ENCODE data around the gene TDRD10. TPM values are rescaled to one million over a fixed set of nuclear protein-coding genes. Genes with fewer than 3 reads are reported as not detected.
A peak's percentile ranks its signal among the peaks of the same experiment; 100 is the strongest.

Gene TDRD10
- total RNA-seq, 1 donor, result not detected

DNA sequence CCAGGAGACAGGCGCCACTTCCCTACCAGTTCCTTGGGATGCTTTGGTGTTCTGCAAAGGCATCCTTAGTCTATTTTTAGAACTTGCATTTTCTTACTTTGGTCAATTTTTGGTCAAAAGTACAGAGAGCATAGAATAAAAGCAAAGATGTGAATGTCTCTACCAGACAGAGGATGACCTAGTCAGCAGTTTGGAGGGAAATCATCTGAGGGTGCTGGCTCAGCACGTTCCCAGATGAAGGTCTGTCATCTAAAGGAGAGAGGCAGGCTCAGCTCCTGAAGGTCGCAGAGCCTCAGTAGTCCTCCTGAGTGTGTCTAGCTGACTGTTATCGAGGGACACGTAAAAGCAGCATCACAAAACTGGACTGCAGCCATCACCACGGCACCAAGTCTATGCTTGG, 80.9 kb downstream of the TDRD10 start:
- TF ChIP-seq CTCF (IDR thresholded peaks at IDR 0.05; ENCODE audit: insufficient read depth, low read length), result no peak
- no peak overlapping the region for H3K4me3 ChIP-seq (ENCODE audit: low read depth, low read length)
- DNase-seq (ENCODE audit: low read depth), result no peak

DNA sequence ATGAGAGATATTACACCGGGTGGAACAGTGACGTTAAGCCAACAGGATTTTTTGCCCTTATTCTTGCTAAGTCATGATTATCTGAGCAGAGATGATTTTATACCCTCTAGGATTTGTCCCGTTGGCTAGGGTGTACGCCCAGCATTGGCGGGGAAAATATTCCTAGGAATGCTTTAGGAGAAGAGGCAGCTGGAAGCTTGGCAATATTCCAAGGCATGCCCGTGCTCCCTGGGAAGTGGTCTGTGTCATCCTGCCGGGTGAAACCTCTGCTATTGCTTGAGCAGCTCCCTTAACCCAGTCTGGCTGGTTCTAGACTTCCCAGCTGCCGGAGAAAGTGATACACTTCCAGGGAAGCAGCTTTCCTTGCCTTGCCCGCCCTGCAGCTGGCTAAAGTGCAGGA, 81.8 kb downstream of the TDRD10 start:
- TF ChIP-seq CTCF (IDR thresholded peaks at IDR 0.05; ENCODE audit: insufficient read depth, low read length), result no peak
- peak; percentile 33 for DNase-seq (ENCODE audit: low read depth)

GRCh38 chr1:154584267-154584994, 82.4 kb downstream of the TDRD10 start:
- no peak overlapping the region for H3K4me3 ChIP-seq (ENCODE audit: low read depth, low read length)
- TF ChIP-seq CTCF (IDR thresholded peaks at IDR 0.05; ENCODE audit: insufficient read depth, low read length), result no peak
- DNase-seq (ENCODE audit: low read depth), result no peak

More for the DNA sequence above, 81.8 kb downstream of the TDRD10 start:
- H3K4me3 ChIP-seq (ENCODE audit: low read depth, low read length), result no peak overlapping the region

DNA sequence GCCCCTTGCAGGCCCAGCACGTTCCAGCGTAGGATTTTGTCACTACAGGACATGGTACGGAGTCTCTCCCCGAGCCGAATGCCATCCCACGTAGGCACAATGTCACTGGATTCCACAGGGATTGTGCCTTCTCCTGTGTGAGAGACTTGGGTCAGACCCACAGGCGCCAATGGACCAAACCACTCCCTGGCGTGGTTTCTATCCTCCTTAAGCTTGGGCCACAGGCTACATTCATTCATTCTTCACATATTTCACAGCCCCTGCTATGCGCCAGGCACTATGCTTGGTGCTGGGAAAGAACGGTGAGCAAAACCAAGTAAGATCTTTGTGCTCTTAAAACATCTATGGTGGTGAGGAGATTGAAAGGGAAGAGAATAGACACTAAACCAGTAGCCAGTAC, 84.2 kb downstream of the TDRD10 start:
- no peak for TF ChIP-seq CTCF (IDR thresholded peaks at IDR 0.05; ENCODE audit: insufficient read depth, low read length)
- H3K4me3 ChIP-seq (ENCODE audit: low read depth, low read length), result no peak overlapping the region
- no peak for DNase-seq (ENCODE audit: low read depth)

DNA sequence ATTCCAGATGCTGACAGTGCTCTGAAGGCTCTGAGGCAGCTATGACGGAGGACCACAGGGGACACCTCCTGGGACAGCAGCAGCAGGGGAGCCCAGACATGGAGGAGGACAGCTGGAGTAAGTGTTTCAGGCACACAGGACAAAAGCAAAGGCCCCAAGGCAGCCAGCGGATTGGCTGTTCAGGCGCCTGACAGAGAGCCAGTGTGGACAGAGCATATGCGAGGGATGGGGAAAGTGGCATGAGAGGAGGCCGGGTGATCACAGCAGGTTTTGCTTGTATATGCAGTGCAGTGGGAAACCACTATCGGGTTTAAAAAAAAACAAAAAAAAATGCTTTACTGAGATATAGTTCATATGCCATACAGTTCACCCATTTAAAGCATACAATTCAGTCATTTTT, 84.6 kb downstream of the TDRD10 start:
- DNase-seq (ENCODE audit: low read depth), result no peak
- H3K4me3 ChIP-seq (ENCODE audit: low read depth, low read length), result no peak overlapping the region
- no peak for TF ChIP-seq CTCF (IDR thresholded peaks at IDR 0.05; ENCODE audit: insufficient read depth, low read length)

DNA sequence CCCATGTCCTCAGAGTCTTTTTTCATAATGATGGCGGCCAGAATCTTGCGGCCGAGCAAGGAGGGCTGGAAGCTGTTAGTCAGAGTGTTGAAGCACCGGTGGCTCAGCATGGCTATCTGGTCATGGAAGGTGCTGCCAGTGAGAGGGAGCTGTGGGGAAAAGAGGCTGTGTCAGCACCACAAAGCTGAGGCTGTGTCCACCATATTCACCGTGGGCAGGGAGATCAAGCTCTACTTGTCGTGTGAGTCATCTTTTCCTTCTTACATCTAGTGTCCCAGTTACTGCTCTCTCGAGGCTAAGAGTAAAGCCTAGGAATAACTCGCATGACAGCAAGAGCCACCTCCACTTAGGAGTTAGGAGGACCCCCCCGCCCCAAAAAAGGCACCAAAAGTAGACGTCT, 87.8 kb downstream of the TDRD10 start:
- no peak for TF ChIP-seq CTCF (IDR thresholded peaks at IDR 0.05; ENCODE audit: insufficient read depth, low read length)
- H3K4me3 ChIP-seq (ENCODE audit: low read depth, low read length), result no peak overlapping the region
- DNase-seq (ENCODE audit: low read depth), result no peak

DNA sequence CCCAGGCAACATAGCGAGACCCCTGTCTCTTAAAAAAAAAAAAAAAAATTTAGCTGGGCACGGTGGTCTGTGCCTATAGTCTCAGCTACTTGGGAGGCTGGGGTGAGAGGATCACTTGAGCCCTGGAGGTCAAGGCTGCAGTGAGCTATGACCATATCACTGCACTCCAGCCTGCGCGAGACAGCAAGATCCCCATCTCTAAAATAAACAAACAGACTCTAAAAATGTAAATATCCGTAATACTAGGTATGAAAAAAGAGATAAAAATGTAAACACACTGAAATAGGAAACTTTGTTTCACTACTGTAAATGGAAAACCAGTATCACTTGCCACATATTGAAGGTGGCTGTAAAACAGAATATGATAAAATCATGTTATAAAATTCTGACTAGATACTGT, 88.7 kb downstream of the TDRD10 start:
- no peak for TF ChIP-seq CTCF (IDR thresholded peaks at IDR 0.05; ENCODE audit: insufficient read depth, low read length)
- no peak for DNase-seq (ENCODE audit: low read depth)
- no peak overlapping the region for H3K4me3 ChIP-seq (ENCODE audit: low read depth, low read length)
